ENCODE results near the gene XCR1. TPM values are rescaled to one million over a fixed set of nuclear protein-coding genes. Genes with fewer than 3 reads are reported as not detected.
"Not testable (repeated sequence)": the region's sequence is repeated elsewhere in the genome, so short reads cannot be mapped to it uniquely, and the experiment has no call there.

Gene XCR1
- total RNA-seq, 4 donors from 2014 or later, result 0.07 to 0.15 TPM; not detected in 2

GRCh38 chr3:46058981-46059380 lies 31.7 kb upstream of the XCR1 start:
- Histone ChIP-seq H3K9me3 (no peaks in the 10 kb centered on the region), H3K36me3 (no peaks in the 10 kb centered on the region), H3K4me1 (no peaks in the 10 kb centered on the region), H3K27me3 (no peaks in the 10 kb centered on the region), H3K27ac (no peak overlapping the region), H3K4me3 (no peak overlapping the region)
- no peak for DNase-seq
- intact Hi-C loops (cut with DNase I; ENCODE audit: low total_unique reads), result no loop called here
- no peak for TF ChIP-seq CTCF (IDR thresholded peaks at IDR 0.05)
- TF ChIP-seq POLR2A (IDR thresholded peaks at IDR 0.05), result no peak

GRCh38 chr3:46057716-46058115 lies 30.4 kb upstream of the XCR1 start:
- H3K4me1 ChIP-seq, result no peaks in the 10 kb centered on the region
- H3K9me3 ChIP-seq, result no peaks in the 10 kb centered on the region
- H3K36me3 ChIP-seq, result no peaks in the 10 kb centered on the region
- H3K27ac ChIP-seq, result no peak overlapping the region
- DNase-seq, result no peak
- H3K27me3 ChIP-seq, result no peaks in the 10 kb centered on the region
- no peak for TF ChIP-seq POLR2A (IDR thresholded peaks at IDR 0.05)
- no peak for TF ChIP-seq CTCF (IDR thresholded peaks at IDR 0.05)
- intact Hi-C loops (cut with DNase I; ENCODE audit: low total_unique reads), result no loop called here
- H3K4me3 ChIP-seq, result no peak overlapping the region

- Histone ChIP-seq H3K27me3 (no peaks in the 10 kb centered on the region), H3K27ac (no peak overlapping the region), H3K36me3 (no peaks in the 10 kb centered on the region), H3K4me3 (no peak overlapping the region), H3K9me3 (no peaks in the 10 kb centered on the region), H3K4me1 (no peaks in the 10 kb centered on the region)
- no peak for DNase-seq
- TF ChIP-seq POLR2A (IDR thresholded peaks at IDR 0.05) (no peak), CTCF (IDR thresholded peaks at IDR 0.05) (no peak)
- intact Hi-C loops (cut with DNase I; ENCODE audit: low total_unique reads), result no loop called here
These were observed 29.4 kb upstream of the XCR1 start for GRCh38 chr3:46056686-46057085.

- intact Hi-C loops (cut with DNase I; ENCODE audit: low total_unique reads); H3K27me3 ChIP-seq: not testable (repeated sequence)
These were observed 26.7 kb upstream of the XCR1 start for GRCh38 chr3:46053761-46054515.

GRCh38 chr3:46053265-46053664 lies 26.0 kb upstream of the XCR1 start:
- intact Hi-C loops (cut with DNase I; ENCODE audit: low total_unique reads); H3K27me3 ChIP-seq; H3K27ac ChIP-seq; H3K4me1 ChIP-seq; H3K36me3 ChIP-seq; DNase-seq; H3K9me3 ChIP-seq; H3K4me3 ChIP-seq: not testable (repeated sequence)

More at GRCh38 chr3:46053761-46054515, 26.7 kb upstream of the XCR1 start:
- H3K27ac ChIP-seq, H3K4me1 ChIP-seq, H3K36me3 ChIP-seq, H3K4me3 ChIP-seq, DNase-seq, H3K9me3 ChIP-seq: not testable (repeated sequence)

- Histone ChIP-seq H3K9me3 (no peaks in the 10 kb centered on the region), H3K27ac (no peak overlapping the region), H3K4me3 (no peak overlapping the region), H3K27me3 (no peaks in the 10 kb centered on the region), H3K36me3 (no peaks in the 10 kb centered on the region), H3K4me1 (no peaks in the 10 kb centered on the region)
- TF ChIP-seq POLR2A (IDR thresholded peaks at IDR 0.05), result no peak
- TF ChIP-seq CTCF (IDR thresholded peaks at IDR 0.05), result no peak
- no peak for DNase-seq
- intact Hi-C loops (cut with DNase I; ENCODE audit: low total_unique reads), result no loop called here
These were observed 25.2 kb upstream of the XCR1 start for GRCh38 chr3:46052531-46052930.
